GDM1 (cell line): ENCODE measurements around the gene HCN4.

Experiments
- DNase-seq: peaks from one replicate; lab custom pipeline; 2025; lab: John Stamatoyannopoulos, UW

Gene HCN4

DNA sequence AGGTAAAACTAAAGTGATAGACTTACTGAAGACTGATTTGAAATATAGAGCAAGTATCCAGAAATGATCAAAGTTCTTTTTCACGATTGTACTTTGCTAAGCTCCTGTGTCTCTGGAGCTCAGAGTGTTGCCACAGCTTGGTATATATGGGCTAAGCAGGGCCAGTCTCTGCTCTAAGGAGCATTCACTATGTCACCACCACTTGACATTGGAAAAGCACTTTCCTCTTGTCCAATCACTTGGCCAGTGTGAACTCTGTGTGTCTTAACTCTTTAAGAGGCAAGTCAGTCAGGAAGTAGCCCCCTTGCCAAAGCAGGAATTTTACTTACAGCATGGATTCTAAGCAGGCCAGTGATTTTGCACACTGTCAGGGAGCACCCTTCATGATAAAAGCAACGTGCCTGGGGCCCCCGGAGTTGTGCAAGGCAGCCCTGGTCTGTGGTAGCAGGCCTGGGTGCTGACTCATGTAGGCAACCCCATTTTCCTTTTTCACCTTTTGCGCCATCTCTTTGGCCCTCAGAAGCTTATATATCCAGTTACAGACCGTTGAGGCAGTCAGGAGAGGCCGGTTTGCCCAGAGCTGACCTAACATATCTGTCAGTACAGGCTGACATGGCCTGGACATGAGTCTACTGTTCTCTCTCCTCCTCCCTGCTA is 73.0 kb downstream of the HCN4 start:
- no peak for DNase-seq

DNA sequence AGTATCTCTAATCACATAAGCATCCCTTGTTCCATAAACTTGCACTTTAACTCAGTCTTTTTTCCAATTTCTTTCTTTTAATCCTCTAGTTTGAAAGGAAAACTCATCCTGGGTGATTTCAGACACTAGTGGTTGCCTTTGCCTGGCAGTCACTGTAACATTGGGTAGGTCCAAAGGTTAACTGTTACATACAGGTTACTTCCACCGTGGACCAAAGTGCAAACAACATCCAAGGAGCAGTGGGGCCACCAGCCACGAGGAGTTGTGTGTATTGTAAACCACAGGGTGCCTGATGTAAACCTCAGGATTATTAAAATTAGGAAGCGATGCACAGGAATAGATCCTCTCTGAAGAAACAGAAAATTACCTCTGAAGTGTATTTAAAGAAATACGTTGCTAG is 75.0 kb downstream of the HCN4 start:
- no peak for DNase-seq

DNA sequence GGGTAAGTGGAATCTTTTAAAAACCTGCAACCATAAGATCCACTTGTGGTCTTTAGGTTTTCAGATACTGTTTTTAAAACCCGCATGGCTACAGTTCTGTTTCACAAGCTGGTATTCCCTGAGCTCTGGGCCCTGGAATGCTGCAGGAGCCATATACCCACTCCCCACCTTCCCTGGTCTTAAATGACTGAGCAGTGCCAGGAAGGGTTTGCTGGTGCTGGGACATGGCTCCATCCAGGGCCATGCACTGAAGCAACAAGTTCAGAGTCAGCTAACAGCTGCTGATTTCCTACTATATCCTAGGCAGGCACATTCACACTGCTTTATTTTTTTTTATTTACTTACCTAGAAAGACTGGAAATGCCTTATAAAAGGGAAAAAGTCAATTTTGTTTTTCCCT is 77.3 kb downstream of the HCN4 start:
- DNase-seq = no peak

DNA sequence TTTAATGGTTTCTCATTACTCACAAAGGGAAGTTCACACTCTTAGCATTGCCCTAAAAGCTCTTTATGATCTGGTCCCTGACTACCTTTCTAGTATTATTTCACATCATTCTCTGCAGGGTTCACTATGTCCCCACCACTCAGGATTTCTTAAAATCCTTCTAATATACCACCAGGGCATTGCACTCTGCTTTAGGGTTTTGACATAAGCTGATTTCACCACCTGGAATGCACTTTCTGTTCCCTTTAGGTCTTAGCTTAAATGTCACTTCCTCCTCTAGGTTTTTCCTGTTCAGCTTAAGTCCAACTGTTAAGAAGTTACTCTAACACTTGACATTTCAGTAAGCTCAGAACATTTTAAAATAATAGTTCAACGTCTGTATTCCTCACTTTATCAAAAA is 81.7 kb downstream of the HCN4 start:
- no peak for DNase-seq

DNA sequence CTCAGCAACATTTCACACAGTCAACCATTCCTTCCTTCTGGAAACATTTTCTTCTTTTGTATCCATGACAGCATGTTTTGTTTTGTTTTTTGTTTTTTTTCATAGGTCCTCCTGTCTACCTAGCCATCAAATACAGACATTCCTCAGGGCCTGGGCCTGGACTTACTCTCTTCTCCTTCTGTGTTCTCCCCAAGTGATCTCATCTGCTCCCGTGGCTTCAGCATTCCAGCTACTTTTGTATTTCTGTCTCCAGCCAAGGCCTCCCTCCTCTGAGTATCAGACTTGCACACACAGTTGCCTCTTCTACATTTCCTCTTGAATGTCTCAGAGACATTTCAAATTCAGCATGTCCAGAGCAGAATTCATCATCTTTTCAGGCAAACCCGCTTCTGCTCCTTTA is 82.4 kb downstream of the HCN4 start:
- no peak for DNase-seq

DNA sequence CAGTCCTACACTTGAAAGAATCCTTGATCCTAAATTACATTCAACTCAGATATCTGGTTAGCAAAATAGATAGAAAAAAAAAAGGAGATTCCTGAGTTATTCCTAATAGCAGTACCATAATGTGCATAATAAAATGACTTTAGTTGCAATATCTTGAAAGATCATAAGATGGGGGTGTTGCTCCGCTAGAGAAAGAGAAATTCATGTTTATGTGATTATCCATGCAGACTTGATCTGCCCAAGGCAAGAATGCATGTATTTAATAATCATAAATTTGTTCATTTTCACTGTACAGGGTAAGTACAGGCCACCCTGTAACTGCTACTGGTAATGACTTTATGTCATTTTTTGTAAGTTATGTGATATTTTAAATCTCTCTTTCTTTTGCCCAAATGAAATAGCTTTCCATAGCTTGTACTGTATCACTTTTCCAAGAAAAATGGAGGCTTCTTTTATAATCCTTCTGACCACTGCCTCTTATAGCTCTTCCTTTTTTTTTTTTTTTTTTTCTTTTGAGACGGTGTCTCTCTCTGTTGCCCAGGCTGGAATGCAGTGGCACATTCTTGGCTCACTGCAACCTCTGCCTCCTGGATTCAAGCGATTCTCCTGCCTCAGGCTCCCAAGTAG is 84.6 kb downstream of the HCN4 start:
- DNase-seq = no peak

DNA sequence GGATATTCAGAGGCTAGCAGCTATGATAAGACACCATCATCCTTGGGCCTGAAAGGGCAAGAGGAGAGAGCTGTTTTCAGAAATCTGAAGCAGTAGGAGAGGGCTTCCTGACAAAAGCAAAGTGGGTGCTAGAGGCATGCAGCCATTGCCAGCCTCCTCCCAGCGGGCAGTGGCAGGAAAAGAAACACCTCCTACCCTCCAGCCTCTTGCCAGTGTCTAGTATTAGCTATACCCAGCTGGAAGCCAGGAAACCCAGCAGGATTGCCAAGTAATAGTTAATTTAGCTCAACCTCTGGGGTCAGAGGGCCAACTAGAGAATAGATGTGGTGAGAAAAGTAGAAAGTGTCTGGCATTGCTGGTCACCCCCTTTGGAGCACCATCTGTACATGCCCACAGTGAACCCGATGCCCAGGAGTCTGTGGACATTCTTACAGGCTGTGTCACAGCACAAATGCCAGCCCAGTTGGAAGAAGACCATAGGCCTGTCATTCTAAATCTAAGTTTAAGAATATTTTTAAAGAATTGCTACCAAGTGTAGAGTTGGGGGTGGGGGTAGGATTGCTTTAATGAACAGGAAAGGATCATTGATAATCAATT is 85.3 kb downstream of the HCN4 start:
- DNase-seq = no peak

DNA sequence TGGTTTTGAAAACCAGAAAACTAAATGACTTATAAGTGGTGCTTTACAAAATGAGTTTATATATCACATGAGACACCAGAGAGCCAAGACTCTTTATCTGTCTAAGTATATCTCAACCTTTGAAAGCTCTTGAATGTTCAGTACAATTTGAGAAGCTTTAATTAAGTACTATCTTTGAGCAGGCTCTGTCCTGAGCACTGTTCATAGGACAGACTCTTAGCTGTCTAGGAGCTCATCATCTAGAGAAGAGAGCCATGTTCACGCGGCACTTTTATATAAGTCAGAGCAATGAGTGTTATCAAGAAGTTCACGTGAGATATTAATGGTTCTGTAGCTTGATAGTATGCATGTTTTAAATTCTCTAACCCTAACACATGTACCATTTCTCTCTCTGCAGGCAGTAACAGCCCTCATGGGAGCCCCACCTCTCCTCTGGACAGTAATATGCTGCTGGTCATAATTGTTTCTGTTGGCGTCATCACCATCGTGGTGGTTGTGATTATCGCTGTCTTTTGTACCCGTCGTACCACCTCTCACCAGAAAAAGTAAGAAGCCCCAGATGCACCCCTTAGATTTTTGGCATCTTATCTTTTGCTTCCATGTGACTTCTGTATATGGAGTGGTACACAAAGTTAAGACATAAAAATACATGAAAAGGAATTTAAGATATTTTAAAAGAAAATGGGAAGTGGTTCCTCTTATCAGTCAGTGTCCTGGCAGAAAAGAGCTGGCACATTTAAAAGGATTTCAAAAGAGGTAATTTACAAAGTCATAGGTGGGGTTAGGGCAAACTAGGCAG is 86.0 kb downstream of the HCN4 start:
- DNase-seq = no peak

DNA sequence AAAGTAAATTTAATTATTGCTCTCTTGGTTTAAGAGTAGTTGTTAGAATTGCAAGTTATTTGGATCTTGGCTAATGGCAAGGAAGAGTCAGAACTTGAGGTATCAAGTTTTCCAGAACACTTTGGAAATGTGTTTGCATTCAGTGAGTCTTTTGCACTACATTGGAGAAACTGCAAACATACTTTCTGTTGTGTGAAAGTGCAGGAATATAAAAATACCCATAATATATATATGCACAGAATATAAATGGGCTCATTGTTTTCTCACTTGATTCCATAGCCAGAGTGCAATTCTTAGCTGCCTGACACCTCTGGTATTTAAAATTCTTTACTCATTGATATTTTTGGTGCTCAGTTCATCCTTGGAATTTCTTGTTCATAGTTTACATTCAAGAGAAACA is 92.9 kb downstream of the HCN4 start:
- no peak for DNase-seq

DNA sequence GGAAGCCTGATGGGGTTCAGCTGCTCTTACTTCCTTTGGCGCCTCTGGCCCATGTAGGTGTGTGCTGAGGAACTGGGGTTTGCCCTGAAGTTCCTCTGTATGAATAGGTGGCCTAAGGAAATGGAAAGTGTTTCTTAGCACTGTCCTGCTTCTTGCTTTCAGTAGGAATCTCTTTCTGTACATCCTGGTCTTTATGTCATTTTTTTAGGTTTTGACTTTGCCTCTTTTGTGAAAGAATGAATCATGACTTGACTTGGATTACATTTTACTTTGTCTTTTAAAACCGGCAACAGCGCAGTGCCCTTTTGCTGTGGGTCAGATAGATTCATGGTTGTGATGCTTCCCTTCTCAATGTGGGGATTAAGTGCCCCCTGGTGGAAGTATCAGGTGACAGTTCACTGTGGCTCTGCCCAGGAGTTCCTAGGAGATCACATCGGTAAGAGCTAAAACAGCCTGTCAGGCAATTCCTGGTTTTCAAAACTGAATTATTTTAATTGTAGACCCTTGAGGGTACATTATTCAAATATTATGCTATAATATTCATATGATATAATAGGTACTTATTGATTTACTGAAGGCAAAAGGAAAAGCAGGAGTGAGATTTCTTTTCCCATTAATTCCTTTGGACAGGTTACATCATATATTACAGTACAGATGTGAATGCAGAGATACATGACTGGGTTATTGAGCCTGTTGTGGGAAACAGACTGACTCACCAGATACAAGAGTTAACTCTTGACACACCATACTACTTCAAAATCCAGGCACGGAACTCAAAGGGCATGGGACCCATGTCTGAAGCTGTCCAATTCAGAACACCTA is 95.4 kb downstream of the HCN4 start:
- DNase-seq = peak; percentile 15

DNA sequence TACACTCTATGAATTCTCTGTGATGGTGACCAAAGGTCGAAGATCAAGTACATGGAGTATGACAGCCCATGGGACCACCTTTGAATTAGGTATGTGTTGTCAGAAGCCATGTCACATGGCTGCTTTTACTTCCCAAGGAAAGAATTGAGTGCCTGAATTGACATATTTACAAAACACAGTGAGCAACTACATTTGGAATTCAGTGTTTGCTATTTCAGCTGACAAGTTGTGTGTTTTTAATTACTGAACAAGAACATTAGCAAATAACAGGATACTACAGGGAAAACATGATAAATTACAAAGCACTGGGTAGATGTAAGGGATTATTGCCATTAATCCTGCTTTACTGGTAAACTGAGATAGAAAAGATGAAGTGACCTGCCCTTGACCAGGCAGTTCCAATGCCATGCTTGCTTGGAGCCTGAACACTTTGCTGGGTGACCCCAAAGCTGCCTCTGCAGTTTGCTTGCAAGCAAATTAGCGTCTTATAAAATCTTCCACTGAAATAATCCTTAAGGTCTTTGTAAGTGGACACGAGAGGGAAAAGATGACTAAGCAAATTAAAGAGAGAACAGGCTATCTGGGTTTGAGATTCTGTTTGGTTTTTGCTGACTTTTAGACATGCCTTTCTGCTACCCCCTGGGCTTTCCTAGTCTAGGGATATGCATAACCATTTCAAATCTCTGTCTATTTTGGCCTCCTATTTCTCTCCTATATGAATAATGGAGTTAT is 98.2 kb downstream of the HCN4 start:
- no peak for DNase-seq
